Islet precursor cell (in vitro differentiated cells): ENCODE results near the gene TMCO2.
"Not testable (repeated sequence)": the region's sequence is repeated elsewhere in the genome, so short reads cannot be mapped to it uniquely, and the experiment has no call there.

Experiments
- DNase-seq: peaks from one replicate; pipeline ENCODE4 v3.0.0-alpha.2; 2018

The TMCO2 gene

DNA sequence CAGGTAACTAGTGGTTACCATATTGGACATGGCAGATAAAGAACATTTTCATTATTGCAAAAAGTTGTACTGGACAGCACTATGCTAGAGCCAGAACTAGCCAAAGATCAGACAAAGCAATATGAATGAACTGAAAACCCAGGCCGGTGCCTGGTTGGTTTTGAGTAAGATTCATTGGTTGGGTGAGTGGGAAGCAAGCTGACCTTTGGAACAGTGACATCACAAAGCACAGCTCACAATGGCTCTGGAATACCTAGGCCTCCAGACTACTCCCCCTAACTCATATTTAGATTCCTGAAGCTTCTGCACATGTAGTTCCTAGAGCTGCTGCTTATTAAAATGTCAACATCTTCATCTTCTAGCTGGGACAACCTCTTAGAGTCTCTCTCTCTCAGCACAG, at the start of gene TMCO2:
Gene TMCO2, plus strand, starts transcription at position 283 of the 400 bp plus-strand sequence. Its CDS starts 57 bp downstream, at position 340.
- DNase-seq: no peak

DNA sequence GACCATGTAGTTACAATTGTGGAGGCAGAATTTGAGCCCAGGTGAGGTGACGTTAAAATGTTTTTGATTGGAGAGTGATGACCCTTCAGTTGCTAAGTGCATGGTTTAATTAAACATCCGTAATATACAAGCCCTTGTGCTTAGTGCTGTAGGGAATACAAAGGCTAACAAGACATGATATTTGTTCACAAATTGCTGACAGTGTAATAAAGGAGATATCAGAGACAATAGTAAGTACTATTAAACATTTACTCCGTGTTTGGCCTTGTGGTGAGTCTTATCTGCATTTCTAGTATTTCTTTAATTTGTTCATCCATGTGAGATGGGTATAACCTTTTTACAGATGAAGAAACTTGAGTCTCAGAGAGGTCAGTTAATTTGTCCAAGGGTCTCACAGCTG, 48.6 kb upstream of the TMCO2 start:
- no peak for DNase-seq

GRCh38 chr1:40204856-40205255, 42.9 kb upstream of the TMCO2 start:
- DNase-seq: no peak

DNA sequence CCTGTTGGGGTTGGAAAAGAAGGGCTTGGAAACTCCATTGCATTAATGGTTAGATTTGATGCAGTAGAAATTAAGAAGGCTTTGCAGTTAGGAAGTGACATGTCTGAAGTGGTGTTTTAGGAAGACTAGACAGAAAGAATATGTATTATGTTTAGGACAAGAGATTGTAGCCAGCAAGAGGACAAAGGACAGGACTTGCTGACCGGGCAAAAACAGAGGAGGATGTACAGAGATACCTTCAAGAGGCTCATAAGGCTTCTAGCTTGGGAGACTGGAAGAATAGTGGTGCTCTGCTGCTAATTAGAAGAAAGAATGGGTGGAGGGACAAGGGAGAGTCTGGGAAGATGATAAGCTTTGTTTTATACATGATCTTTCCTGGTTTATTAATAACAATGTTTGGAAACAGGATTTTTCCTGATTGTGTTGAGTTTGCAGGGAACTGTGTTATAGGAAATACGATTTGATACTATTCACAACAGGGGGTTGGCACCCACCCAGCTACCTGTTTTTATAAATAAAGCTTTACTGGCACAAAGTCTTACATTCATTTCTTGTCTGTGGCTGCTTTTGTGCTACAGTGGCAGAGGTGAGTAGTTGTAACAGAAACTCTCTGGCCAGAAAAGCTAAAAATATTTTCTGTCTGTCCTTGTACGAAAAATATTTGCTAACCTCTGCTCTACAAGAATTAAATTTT, 37.1 kb upstream of the TMCO2 start:
- no peak for DNase-seq

DNA sequence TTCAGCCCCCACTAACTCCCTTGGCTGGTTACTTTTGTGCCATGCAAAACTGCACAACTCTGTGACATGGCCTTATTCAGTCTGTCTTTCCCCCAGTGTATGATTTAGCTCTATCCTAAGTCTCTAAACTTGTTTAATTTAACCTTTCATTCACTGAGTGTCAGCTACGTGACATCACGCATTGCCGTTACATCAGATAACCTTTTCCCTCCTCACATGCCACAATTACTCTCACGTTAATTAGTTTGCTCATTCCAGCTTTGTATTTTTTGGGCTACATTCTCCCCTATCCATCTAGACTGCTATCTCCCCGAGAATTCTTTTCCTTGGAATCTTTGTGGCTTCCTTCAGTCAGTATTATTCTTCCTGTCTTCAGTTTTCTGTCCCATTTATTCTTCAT, 29.4 kb upstream of the TMCO2 start:
- no peak for DNase-seq

GRCh38 chr1:40221471-40221905, 26.2 kb upstream of the TMCO2 start:
- not testable (repeated sequence) for DNase-seq

GRCh38 chr1:40221977-40222772, 25.6 kb upstream of the TMCO2 start:
- no peak for DNase-seq

DNA sequence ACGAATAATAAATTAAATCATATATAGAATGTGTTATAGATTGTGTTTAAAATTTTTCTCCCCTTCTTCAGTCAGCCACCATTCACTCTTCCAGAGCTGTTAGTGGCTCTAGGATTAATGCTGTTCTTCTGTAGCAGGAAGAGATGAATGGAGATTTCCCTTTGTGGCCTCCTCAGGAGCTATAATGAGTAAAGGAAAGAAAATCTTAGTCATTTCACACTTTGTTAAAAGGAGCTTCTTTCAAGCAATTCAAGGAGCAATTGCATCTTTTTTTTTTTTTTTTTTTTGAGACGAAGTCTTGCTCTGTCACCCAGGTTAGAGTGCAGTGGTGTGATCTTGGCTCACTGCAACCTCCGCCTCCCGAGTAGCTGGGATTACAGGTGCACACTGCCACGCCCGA, 23.7 kb upstream of the TMCO2 start:
- DNase-seq: no peak

DNA sequence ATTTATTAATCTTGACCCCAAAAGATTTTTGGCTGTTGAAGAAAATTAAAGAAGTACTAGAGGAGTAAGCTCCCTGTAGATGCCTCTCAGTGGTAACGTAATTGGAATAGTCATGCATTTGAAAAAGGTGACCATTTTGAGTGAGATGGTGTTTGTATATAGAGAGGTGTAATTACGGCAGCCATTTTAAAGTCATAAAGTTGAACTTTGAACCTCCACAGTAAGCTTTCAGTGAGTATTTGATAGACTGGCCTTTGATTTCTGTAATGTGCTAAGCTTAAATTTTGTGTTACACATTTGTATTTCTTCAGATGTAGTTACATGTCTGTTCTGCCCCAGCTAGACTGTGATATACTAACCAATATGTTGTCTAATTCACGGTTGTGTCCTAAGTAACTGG, 21.5 kb upstream of the TMCO2 start:
- DNase-seq: no peak

- no peak for DNase-seq
Observed at GRCh38 chr1:40232444-40232843, 15.3 kb upstream of the TMCO2 start.

- no peak for DNase-seq
Observed at GRCh38 chr1:40239626-40240025, 8.1 kb upstream of the TMCO2 start.

GRCh38 chr1:40240390-40240789, 7.3 kb upstream of the TMCO2 start:
- DNase-seq: no peak

DNA sequence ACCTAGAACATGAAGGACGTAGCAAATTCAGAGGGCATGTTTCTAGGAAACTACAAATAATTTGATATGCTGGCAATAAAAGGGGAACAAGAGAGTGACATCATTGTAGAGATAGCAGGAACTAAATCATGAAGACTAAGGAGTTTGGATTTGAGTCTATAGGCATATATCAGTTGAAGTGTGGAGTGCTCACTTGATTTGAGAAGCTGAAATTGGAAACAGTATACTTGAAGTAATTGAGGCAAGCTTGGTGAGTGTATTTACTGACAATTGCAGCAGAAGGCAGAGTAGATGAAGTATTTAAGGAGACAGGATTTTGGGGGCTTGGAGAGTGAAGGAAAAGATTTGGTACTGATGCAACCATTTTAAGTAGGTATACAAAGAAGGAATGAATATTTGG, 6.4 kb upstream of the TMCO2 start:
- DNase-seq: no peak

GRCh38 chr1:40243351-40243750, 4.4 kb upstream of the TMCO2 start:
- DNase-seq: no peak

DNA sequence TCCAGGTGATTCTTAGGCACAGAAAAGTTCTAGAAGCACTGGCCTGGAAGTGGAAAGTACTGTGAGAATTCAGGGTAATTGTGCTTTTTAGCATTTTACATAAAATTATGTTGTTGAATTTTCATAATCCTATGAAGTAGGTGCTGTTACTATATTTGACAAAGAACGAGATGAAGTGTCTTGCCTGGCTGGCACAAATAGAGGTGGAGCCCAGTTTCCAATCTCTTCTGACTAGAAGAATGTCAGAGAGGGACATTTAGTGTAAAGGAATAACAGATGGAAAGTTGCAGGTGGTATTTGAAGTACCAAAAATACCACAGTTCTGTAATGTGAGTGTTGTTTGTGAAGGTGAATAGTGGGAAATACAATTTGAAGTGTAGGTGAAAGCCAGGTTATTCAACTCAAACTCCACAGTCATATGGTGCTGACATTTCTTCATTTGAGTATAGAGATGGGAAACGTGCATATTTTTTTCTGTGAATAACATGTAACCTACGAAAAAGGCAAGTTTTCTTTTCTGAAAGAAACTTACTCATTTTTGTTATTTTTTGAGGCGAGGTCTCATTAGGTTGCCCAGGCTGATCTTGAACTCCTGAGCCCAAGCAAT, 3.5 kb upstream of the TMCO2 start:
- DNase-seq: no peak

DNA sequence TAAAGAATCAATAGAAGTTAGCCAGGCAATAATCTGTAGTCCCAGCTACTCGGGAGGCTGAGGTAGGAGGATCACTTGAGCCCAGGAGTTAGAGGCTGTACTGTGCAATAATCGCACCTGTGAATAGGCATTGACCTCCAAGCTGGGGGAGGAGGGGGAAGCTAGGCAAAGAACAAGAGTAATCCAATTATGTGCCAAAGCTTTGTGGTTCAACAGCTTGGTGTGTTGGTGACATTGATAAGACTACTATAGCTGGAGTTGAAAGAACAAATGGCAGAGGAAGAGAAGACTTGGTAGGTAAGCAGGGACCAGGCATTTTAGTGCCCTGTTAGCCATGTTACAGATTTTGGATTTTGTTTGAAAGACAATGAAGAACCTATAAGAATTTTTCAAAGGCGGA, 2.1 kb upstream of the TMCO2 start:
- no peak for DNase-seq

GRCh38 chr1:40248412-40248811, 675 bp downstream of the TMCO2 start:
- no peak for DNase-seq

DNA sequence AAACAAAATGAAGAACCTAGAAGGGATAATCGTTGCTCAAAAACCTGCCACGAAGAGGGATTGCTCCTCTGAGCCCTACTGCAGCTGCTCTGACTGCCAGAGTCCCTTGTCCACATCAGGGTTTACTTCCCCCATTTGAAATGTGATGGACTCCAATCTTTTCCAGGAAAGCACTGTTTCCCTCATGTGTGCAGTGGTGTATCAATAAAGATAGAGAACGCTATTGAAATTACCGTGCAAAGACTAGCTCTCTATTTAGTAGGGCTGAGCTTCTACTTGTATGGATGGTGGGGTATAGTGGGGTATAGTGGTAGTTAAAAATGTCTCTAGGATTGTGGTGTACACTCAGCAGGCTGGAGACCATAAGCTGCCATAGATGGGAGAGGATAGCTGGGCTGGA, 3.7 kb downstream of the TMCO2 start:
- DNase-seq: no peak

DNA sequence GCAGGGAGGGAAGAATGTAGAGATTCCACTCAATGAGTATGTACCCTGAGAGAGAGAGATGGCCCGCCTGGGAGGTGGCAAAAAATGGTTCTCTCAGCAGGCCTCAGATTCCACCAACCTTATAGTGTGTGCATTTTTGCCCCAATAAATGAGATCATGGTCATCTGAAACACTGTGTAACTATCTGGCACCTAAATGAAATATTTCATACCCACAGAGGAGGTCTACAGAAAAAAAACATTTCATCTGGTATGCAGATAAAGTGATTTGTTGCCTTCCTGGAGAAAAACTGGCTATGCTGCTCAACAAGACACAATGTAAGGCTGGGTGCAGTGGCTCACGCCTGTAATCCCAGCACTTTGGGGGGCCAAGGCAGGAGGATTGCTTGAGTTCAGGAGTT, 4.9 kb downstream of the TMCO2 start:
- DNase-seq: no peak

DNA sequence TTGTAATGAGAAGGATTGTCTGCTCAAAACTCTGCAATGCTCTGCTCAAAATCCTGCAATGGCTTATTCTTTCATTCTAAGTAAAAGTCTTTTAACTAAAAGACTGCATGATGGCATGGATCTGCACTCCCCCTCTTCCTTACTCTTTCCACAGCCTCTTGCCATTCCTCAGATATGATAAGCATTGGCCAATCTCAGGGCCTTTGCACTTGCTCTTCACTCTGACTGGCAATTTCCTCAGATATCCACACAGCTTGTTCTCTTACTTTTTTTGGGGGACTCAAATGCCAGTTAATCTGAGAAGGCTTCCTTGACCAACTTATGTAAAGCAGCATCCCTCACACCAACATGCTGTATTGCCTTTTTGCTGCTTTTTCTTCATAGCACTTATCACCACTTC, 7.5 kb downstream of the TMCO2 start:
- no peak for DNase-seq

DNA sequence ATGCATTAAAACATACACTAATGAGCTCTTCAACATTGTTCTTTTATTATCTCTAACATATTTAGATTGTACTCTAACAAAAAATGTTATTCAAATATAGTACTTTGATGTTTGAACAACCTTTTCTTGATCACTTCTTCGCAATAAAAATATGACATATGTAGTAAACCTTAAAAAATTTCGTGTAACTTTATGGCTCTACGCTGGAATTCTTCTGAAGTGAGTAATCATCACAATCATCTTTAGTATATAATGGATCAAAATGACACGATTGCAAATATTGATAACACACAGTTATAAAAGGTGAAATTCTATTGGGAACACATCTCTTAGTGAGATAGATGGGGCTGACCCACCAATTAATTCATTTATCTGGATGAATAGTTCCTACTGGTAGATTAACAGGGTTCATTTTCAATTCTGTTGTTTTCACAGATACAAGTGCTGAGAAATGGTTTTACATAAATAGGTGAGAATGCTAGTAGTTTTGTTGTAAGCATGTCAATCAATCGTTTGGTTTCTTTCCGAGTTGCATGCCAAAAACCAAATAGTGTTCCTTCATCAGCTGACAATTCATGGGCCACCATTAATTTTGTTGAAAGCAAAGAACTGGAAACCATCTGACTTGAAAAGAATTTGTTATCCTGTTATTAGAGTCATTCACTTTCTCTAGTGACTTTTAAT, 8.8 kb downstream of the TMCO2 start:
- DNase-seq: no peak

DNA sequence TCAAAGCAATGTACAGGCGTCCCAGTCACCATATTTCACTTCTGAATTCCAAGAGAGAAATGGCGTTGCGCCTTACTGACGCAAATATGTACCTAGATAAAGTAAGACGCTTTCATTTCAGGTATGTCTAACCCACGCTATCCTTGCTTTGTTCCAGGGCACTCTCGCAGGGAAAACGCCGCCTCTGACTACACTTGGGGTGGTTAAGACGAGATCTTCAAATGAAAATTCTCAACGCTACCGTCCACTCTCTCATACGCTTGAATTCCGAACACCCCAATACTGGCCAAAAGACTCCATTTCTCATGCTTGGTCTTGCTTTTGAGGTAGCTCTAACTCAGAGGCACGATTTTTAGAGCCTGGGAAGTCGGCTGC, 9.6 kb downstream of the TMCO2 start:
- DNase-seq: no peak

DNA sequence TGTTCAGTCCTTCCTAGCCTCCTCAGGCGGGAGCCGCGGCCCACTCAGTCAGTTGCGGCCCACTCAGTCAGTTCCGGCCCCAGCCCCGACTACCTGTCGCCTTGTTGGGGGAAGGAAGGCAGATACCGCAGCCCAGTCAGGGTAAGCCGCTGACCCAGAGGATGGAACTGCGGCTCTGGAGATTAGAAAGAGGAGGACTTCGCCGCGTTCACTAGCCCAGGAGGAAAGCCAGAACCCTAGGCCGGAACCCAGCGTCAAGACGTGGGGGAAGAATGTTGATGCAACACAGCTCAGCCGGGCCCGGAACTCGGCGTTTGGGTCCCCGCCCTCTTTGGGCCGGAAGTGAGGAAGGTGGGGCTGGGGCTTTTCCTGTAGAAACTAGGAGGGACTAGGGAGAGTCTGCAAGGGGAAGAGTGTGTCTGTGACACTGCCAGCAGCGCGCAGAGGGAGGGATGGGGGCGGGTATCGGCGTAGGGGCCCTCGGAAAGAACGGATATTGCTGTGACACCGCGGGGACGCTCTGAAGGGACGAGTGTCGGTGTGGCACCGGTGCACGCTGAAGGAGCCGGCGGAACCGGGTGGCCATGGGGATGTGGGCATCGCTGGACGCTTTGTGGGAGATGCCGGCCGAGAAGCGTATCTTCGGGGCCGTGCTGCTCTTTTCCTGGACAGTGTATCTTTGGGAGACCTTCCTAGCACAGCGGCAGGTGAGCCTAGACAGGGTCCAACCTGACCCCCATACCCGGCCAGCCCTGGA, 10.1 kb downstream of the TMCO2 start, which contains the start of gene ZMPSTE24:
Gene ZMPSTE24, plus strand, starts transcription at position 549 of the 757 bp plus-strand sequence. Its CDS starts 36 bp downstream, at position 585.
- peak; percentile 99 for DNase-seq
